IMR-90 (cell line): Measurements from ENCODE around the gene POMT2. TPM values are rescaled to one million over a fixed set of nuclear protein-coding genes. Genes with fewer than 3 reads are reported as not detected.

ENCODE experiments used
- ATAC-seq: fragments of 200-7000 bp; cut with Tn5 transposase; 2 replicates; pipeline ENCODE4 v1.9.1; 2020; ENCODE audit warnings: low read depth, mild to moderate bottlenecking, moderate library complexity
- BruUV-seq: library from RNA; stranded (reverse); fragments of 400-500 nt; replicated peaks from 2 replicates; lab custom pipeline; 2021; lab: Mats Ljungman, UMichigan
- CTCF ChIA-PET: fragments of 300-600 bp; formaldehyde crosslinking; extraction: SDS; loops from one replicate; lab custom pipeline; 2021; ENCODE audit warnings: antibody characterized with exemption; lab: Yijun Ruan, JAX
- POLR2A ChIA-PET: fragments of 300-600 bp; sonication (Branson Sonifier 250); formaldehyde crosslinking; loops from one replicate; lab custom pipeline; 2022; ENCODE audit warnings: antibody characterized with exemption; ENCODE audit not compliant: unreplicated experiment; lab: Charles Lee
- DNase-seq: peaks from one replicate; pipeline ENCODE4 v3.0.0; 2013
- H2AFZ ChIP-seq: replicated peaks from 2 replicates; pipeline ENCODE3; 2013; ENCODE audit warnings: low read length, mild to moderate bottlenecking; ENCODE audit not compliant: poor library complexity
- H2AK5ac ChIP-seq: 2 replicates; pipeline ENCODE4 v1.6.1; 2013; ENCODE audit warnings: low read depth, low read length, inconsistent platforms
- H2AK9ac ChIP-seq: replicated peaks from 2 replicates; pipeline ENCODE3; 2013; ENCODE audit warnings: mild to moderate bottlenecking, low read depth, low read length, moderate library complexity; ENCODE audit not compliant: poor library complexity
- H2BK120ac ChIP-seq: 2 replicates; pipeline ENCODE4 v1.6.1; 2013; ENCODE audit warnings: low read depth, low read length, inconsistent platforms
- H2BK15ac ChIP-seq: 3 replicates; pipeline ENCODE4 v1.6.1; 2013; ENCODE audit warnings: low read depth, low read length, inconsistent platforms
- H2BK20ac ChIP-seq: 2 replicates; pipeline ENCODE4 v1.6.1; 2013; ENCODE audit warnings: low read depth, mild to moderate bottlenecking, inconsistent platforms, low read length, moderate library complexity
- H2BK5ac ChIP-seq: 2 replicates; pipeline ENCODE4 v1.6.1; 2013; ENCODE audit warnings: mild to moderate bottlenecking, low read depth, low read length, inconsistent platforms; ENCODE audit not compliant: poor library complexity, severe bottlenecking
- H3K14ac ChIP-seq: replicated peaks from 2 replicates; pipeline ENCODE4 v1.6.1; 2013; ENCODE audit warnings: low read depth, low read length, inconsistent platforms
- H3K18ac ChIP-seq: 2 replicates; pipeline ENCODE4 v1.6.1; 2013; ENCODE audit warnings: low read depth, low read length, control low read depth
- H3K23ac ChIP-seq: 2 replicates; pipeline ENCODE4 v1.6.1; 2013; ENCODE audit warnings: low read depth, low read length, inconsistent platforms
- H3K27ac ChIP-seq: 2 replicates; pipeline ENCODE4 v1.5.1; 2013; ENCODE audit warnings: mild to moderate bottlenecking, control low read depth, low read length; ENCODE audit not compliant: insufficient read depth
- H3K27me3 ChIP-seq: 2 replicates; pipeline ENCODE4 v1.6.1; 2013; ENCODE audit warnings: low read length; ENCODE audit not compliant: control insufficient read depth, insufficient read depth
- H3K36me3 ChIP-seq: 2 replicates; pipeline ENCODE4 v1.6.1; 2013; ENCODE audit warnings: low read length, mixed read lengths; ENCODE audit not compliant: control insufficient read depth, insufficient read depth
- H3K4ac ChIP-seq: 2 replicates; pipeline ENCODE4 v1.6.1; 2013; ENCODE audit warnings: low read depth, low read length, inconsistent platforms
- H3K4me1 ChIP-seq: 2 replicates; pipeline ENCODE4 v1.6.1; 2013; ENCODE audit warnings: low read length, mixed read lengths; ENCODE audit not compliant: control insufficient read depth, insufficient read depth
- H3K4me2 ChIP-seq: 2 replicates; pipeline ENCODE4 v1.6.1; 2013; ENCODE audit warnings: low read depth, mild to moderate bottlenecking, control low read depth, low read length, moderate library complexity
- H3K4me3 ChIP-seq: 2 replicates; pipeline ENCODE4 v1.5.1; 2013; ENCODE audit warnings: low read depth, mild to moderate bottlenecking, control low read depth, low read length, moderate library complexity; ENCODE audit not compliant: insufficient read depth
- H3K56ac ChIP-seq: 2 replicates; pipeline ENCODE4 v1.6.1; 2013; ENCODE audit warnings: low read length, inconsistent platforms; ENCODE audit not compliant: insufficient read depth; ENCODE audit errors: extremely low read depth
- H3K79me1 ChIP-seq, 2 experiments: 2 replicates each; pipeline ENCODE4 v1.6.1; 2013; ENCODE audit warnings: low read length in 2 of 2, inconsistent platforms in 1 of 2, low read depth in 1 of 2
- H3K9ac ChIP-seq: 2 replicates; pipeline ENCODE4 v1.6.1; 2013; ENCODE audit warnings: low read depth, low read length, control low read depth
- H3K9me1 ChIP-seq: 2 replicates; pipeline ENCODE4 v1.6.1; 2013; ENCODE audit warnings: low read length, inconsistent platforms; ENCODE audit not compliant: insufficient read depth
- H3K9me3 ChIP-seq: 2 replicates; pipeline ENCODE4 v1.6.1; 2013; ENCODE audit warnings: low read length; ENCODE audit not compliant: control insufficient read depth, insufficient read depth
- H4K20me1 ChIP-seq: 2 replicates; pipeline ENCODE4 v1.6.1; 2013; ENCODE audit warnings: low read length, inconsistent platforms; ENCODE audit not compliant: insufficient read depth
- H4K5ac ChIP-seq: 2 replicates; pipeline ENCODE4 v1.6.1; 2013; ENCODE audit warnings: mild to moderate bottlenecking, low read depth, low read length, control low read depth
- H4K8ac ChIP-seq, 2 experiments: 2 replicates each; pipeline ENCODE4 v1.6.1; 2013; ENCODE audit warnings: low read depth in 2 of 2, low read length in 2 of 2, control low read depth in 1 of 2, inconsistent platforms in 1 of 2
- H4K91ac ChIP-seq: 2 replicates; pipeline ENCODE4 v1.6.1; 2013; ENCODE audit warnings: low read depth, low read length, inconsistent platforms; ENCODE audit not compliant: insufficient read depth
- BHLHE40 ChIP-seq: fragments of 150-350 bp; IDR thresholded peaks from 2 replicates; pipeline ENCODE4 v1.6.1; 2016; ENCODE audit warnings: mild to moderate bottlenecking, low read depth, low read length
- CEBPB ChIP-seq: IDR thresholded peaks from 2 replicates; pipeline ENCODE4 v1.6.1; 2012; ENCODE audit warnings: low read depth, low read length, improper control_type of control experiment
- CHD1 ChIP-seq: IDR thresholded peaks from 2 replicates; pipeline ENCODE4 v1.6.1; 2012; ENCODE audit warnings: low read depth, low read length, improper control_type of control experiment
- CTCF ChIP-seq: conservative IDR thresholded peaks from 2 replicates; pipeline ENCODE4 v1.5.1; 2012; ENCODE audit warnings: mild to moderate bottlenecking, low read depth, low read length, improper control_type of control experiment
- FOS ChIP-seq: fragments of 150-350 bp; IDR thresholded peaks from 2 replicates; pipeline ENCODE4 v1.6.1; 2016; ENCODE audit warnings: low read depth, low read length
- MAFK ChIP-seq: IDR thresholded peaks from 2 replicates; pipeline ENCODE4 v1.6.1; 2012; ENCODE audit warnings: low read depth, low read length, improper control_type of control experiment
- MAZ ChIP-seq: IDR thresholded peaks from 2 replicates; pipeline ENCODE4 v1.6.1; 2012; ENCODE audit warnings: low read depth, mild to moderate bottlenecking, low read length, improper control_type of control experiment, moderate library complexity, borderline replicate concordance
- MXI1 ChIP-seq: IDR thresholded peaks from 2 replicates; pipeline ENCODE4 v1.6.1; 2012; ENCODE audit warnings: low read depth, mild to moderate bottlenecking, low read length, moderate library complexity, borderline replicate concordance
- NFE2L2 ChIP-seq: fragments of 150-350 bp; IDR thresholded peaks from 2 replicates; pipeline ENCODE4 v1.6.1; 2016; ENCODE audit warnings: low read depth, mild to moderate bottlenecking, low read length
- POLR2A ChIP-seq: IDR thresholded peaks from 2 replicates; pipeline ENCODE4 v1.6.1; 2012; ENCODE audit warnings: mild to moderate bottlenecking, low read depth, low read length
- RAD21 ChIP-seq: IDR thresholded peaks from 2 replicates; pipeline ENCODE4 v1.6.1; 2012; ENCODE audit warnings: low read length, improper control_type of control experiment
- RCOR1 ChIP-seq: IDR thresholded peaks from 2 replicates; pipeline ENCODE4 v1.6.1; 2012; ENCODE audit warnings: mild to moderate bottlenecking, low read length, improper control_type of control experiment; ENCODE audit not compliant: insufficient replicate concordance
- RFX5 ChIP-seq: IDR thresholded peaks from 2 replicates; pipeline ENCODE4 v1.8.0; 2012; ENCODE audit warnings: low read depth, mild to moderate bottlenecking, low read length, moderate library complexity
- SMC3 ChIP-seq: fragments of 150-350 bp; IDR thresholded peaks from 2 replicates; pipeline ENCODE4 v1.6.1; 2016; ENCODE audit warnings: low read depth, mild to moderate bottlenecking, antibody characterized with exemption, low read length, moderate library complexity
- USF2 ChIP-seq: fragments of 150-350 bp; IDR thresholded peaks from 2 replicates; pipeline ENCODE4 v1.6.1; 2017; ENCODE audit warnings: mild to moderate bottlenecking, antibody characterized with exemption, low read length, low read depth
- WGBS, 2 experiments: methylation state at CpG; one replicate each; pipeline versions ENCODE4 v1.1.5 to v1.1.7; 2013; ENCODE audit warnings: missing lambda C conversion rate in 2 of 2; ENCODE audit not compliant: insufficient read length in 1 of 2; ENCODE audit errors: extremely low coverage in 2 of 2; 5-methylcytosine and 5-hydroxymethylcytosine counted together
- dilution Hi-C: fragments of 300-500 bp; cut with HindIII; formaldehyde crosslinking; loops from one replicate; pipeline ENCODE4 v1.14.3; 2018; ENCODE audit warnings: low sequenced_read_pairs; ENCODE audit not compliant: unreplicated experiment
- in situ Hi-C: fragments of 300-500 bp; cut with MboI; formaldehyde crosslinking; loops from 3 replicates; pipeline ENCODE4 v1.14.3; 2019; ENCODE audit warnings: low sequenced_read_pairs, inconsistent platforms, mixed read lengths
- intact Hi-C: fragments of 100-400 bp; cut with micrococcal nuclease; formaldehyde crosslinking; loops from 2 replicates; pipeline ENCODE4 v1.10.0; 2022
- polyA plus RNA-seq, 3 experiments: library from polyadenylated mRNA; depleted of rRNA; stranded (reverse); fragments of >200 nt; gene quantifications; 2 replicates each; pipeline ENCODE4 v1.2.3, GENCODE V29; 2012; ENCODE audit warnings: low replicate concordance in 1 of 3
- total RNA-seq: library from RNA; depleted of rRNA; stranded (reverse); fragments of >200 nt; gene quantifications from 2 replicates; pipeline ENCODE4 v1.2.3, GENCODE V29; 2012
- TF ChIP-seq, protein P1 (sequence below): fragments of 150-350 bp; IDR thresholded peaks from 2 replicates; pipeline ENCODE4 v1.6.1; 2016; ENCODE audit warnings: low read depth, mild to moderate bottlenecking, low read length, moderate library complexity, borderline replicate concordance

Gene POMT2
- total and polyA plus RNA-seq, 2 of the 4 experiments (the other 2 are of a cell fraction): 6.5 to 13.0 TPM

DNA sequence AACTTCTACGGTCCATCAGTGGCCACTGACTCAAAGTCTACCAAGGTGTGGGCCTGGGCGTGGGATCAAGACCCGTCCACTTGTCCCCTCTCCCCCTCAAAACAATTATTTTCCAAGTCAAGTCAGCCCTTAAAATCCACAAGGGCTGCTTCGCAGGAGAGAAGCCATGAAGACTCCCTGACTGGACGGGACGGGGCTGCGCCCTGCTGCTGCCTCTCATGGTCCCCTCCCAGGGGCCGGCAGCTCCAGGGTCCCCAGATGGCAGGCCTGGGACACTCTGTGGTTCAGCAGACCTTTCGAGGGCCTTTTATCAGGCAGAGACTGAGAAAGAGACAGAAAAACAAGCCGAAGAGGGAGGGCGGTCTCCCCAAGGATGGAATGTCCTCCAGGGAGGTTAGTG lies 60.5 kb downstream of the POMT2 start:
- TF ChIP-seq RFX5 (no peak), POLR2A (no peak), MAZ (no peak), SMC3 (no peak), RCOR1 (no peak), FOS (no peak), CEBPB (no peak), CTCF (no peak), MXI1 (no peak), NFE2L2 (no peak), RAD21 (no peak), BHLHE40 (no peak), CHD1 (no peak), MAFK (no peak), USF2 (no peak)
- TF ChIP-seq, protein P1, sequence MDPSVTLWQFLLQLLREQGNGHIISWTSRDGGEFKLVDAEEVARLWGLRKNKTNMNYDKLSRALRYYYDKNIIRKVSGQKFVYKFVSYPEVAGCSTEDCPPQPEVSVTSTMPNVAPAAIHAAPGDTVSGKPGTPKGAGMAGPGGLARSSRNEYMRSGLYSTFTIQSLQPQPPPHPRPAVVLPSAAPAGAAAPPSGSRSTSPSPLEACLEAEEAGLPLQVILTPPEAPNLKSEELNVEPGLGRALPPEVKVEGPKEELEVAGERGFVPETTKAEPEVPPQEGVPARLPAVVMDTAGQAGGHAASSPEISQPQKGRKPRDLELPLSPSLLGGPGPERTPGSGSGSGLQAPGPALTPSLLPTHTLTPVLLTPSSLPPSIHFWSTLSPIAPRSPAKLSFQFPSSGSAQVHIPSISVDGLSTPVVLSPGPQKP: no peak
- H3K27ac ChIP-seq: no peak overlapping the region
- H4K91ac ChIP-seq: no peak overlapping the region
- ChIA-PET CTCF (no interaction called here), POLR2A (no interaction called here)
- no peaks in the 10 kb centered on the region; the same call in 1 of the 2 replicates for H4K20me1 ChIP-seq
- peak overlapping the region; percentile 43 for H2AFZ ChIP-seq
- H2BK120ac ChIP-seq: no peak overlapping the region
- dilution Hi-C loops: no loop called here
- H3K9me3 ChIP-seq: no peaks in the 10 kb centered on the region
- H3K79me1 ChIP-seq: no peaks in the 10 kb centered on the region
- H3K18ac ChIP-seq: no peak overlapping the region
- intact Hi-C loops: no loop called here
- no peak overlapping the region for H4K5ac ChIP-seq
- DNase-seq: no peak
- H2BK15ac ChIP-seq: no peak overlapping the region
- no peak overlapping the region for H3K14ac ChIP-seq
- H3K9me1 ChIP-seq: 0 out of 2 replicates have a peak, but pooled peaks cover 3% of the 10 kb centered on the region
- no TSS peak for BruUV-seq
- no peak overlapping the region for H2AK5ac ChIP-seq
- no peak overlapping the region for H3K4ac ChIP-seq
- no peaks in the 10 kb centered on the region for H3K4me1 ChIP-seq
- no peak overlapping the region for H3K4me2 ChIP-seq
- H4K8ac ChIP-seq: no peak overlapping the region
- H2AK9ac ChIP-seq: no peak overlapping the region
- H2BK5ac ChIP-seq: no peak overlapping the region
- no peak overlapping the region for H2BK20ac ChIP-seq
- no peak overlapping the region for H3K56ac ChIP-seq
- in situ Hi-C loops: no loop called here
- 90% methylated on average over 2 of the region's 11 CpGs; no CpG with 5 or more reads in 1 of the 2 experiments for WGBS, 2 experiments
- no peak for ATAC-seq
- peaks cover 33% of the 10 kb centered on the region for H3K27me3 ChIP-seq
- H3K23ac ChIP-seq: no peak overlapping the region
- H3K9ac ChIP-seq: no peak overlapping the region
- no peak overlapping the region for H3K4me3 ChIP-seq
- no peaks in the 10 kb centered on the region for H3K36me3 ChIP-seq
